Measurements from ENCODE around the gene IPO8. TPM values are rescaled to one million over a fixed set of nuclear protein-coding genes. Genes with fewer than 3 reads are reported as not detected.

The IPO8 gene
- total RNA-seq, 2 experiments from 2014 or later, result 41.7 to 46.1 TPM

GRCh38 chr12:30585877-30586276, 109.8 kb downstream of the IPO8 start:
- no peaks in the 10 kb centered on the region for H3K36me3 Mint-ChIP-seq (ENCODE audit: low read depth)
- CTCF ChIA-PET, result no interaction called here
- no peaks in the 10 kb centered on the region for H3K27me3 Mint-ChIP-seq
- H3K4me3 Mint-ChIP-seq, result no peak overlapping the region
- H3K9me3 Mint-ChIP-seq, result no peaks in the 10 kb centered on the region
- DNase-seq, result no peak
- no peaks in the 10 kb centered on the region for H3K4me1 Mint-ChIP-seq
- H3K27ac Mint-ChIP-seq, result no peak overlapping the region
- POLR2A ChIA-PET, result no interaction called here

GRCh38 chr12:30582943-30583342, 112.7 kb downstream of the IPO8 start:
- Mint-ChIP-seq H3K9me3 (no peaks in the 10 kb centered on the region), H3K27ac (no peak overlapping the region), H3K27me3 (no peaks in the 10 kb centered on the region), H3K36me3 (ENCODE audit: low read depth) (no peaks in the 10 kb centered on the region), H3K4me3 (no peak overlapping the region), H3K4me1 (no peaks in the 10 kb centered on the region)
- POLR2A ChIA-PET, result no interaction called here
- no peak for DNase-seq
- CTCF ChIA-PET, result no interaction called here

GRCh38 chr12:30580344-30580743, 115.3 kb downstream of the IPO8 start:
- H3K9me3 Mint-ChIP-seq, result no peaks in the 10 kb centered on the region
- H3K27ac Mint-ChIP-seq, result no peak overlapping the region
- POLR2A ChIA-PET, result no interaction called here

More at GRCh38 chr12:30580344-30580743, 115.3 kb downstream of the IPO8 start:
- H3K4me1 Mint-ChIP-seq, result no peaks in the 10 kb centered on the region
- no peaks in the 10 kb centered on the region for H3K36me3 Mint-ChIP-seq (ENCODE audit: low read depth)
- no peaks in the 10 kb centered on the region for H3K27me3 Mint-ChIP-seq
- H3K4me3 Mint-ChIP-seq, result no peak overlapping the region
- CTCF ChIA-PET, result no interaction called here
- no peak for DNase-seq

Other genes starting within 250 kb of the IPO8 start
- 10 to 100 TPM; 14.4 to 15.6 TPM for gene CAPRIN2, start 59.1 kb upstream of the IPO8 start, total RNA-seq
- not detected for gene TSPAN11, start 230.9 kb upstream of the IPO8 start, total RNA-seq

All from activated CD4-positive, alpha-beta memory T cell treated with anti-CD3 and anti-CD28 coated beads, Interleukin-2, amount 10 ng/mL, durations not matched to agents 7 days and 5 days (primary cell).